Measurements from ENCODE around the gene CHN2. TPM values are rescaled to one million over a fixed set of nuclear protein-coding genes. Genes with fewer than 3 reads are reported as not detected.

Gene CHN2
- polyA plus RNA-seq, 1 donor from 2014 or later, result 136 TPM

- no peak for TF ChIP-seq CTCF (IDR thresholded peaks at IDR 0.05; ENCODE audit: poor library complexity, severe bottlenecking)
These were observed 305.4 kb downstream of the CHN2 start (continued) for GRCh38 chr7:29499932-29500331.

GRCh38 chr7:29500719-29501118 lies 306.1 kb downstream of the CHN2 start:
- Histone ChIP-seq H2AFZ (ENCODE audit: low read depth, low read length) (no peak overlapping the region), H3K27ac (ENCODE audit: low read length) (no peak overlapping the region), H3K4me2 (ENCODE audit: low read length) (no peak overlapping the region), H3K79me2 (replicated peaks; ENCODE audit: insufficient read depth, low read length) (no peaks in the 10 kb centered on the region), H3K9ac (ENCODE audit: low read length) (no peak overlapping the region), H3K9me3 (ENCODE audit: low read length) (no peaks in the 10 kb centered on the region), H3K36me3 (ENCODE audit: insufficient read depth, low read length) (peaks cover 18% of the 10 kb centered on the region), H3F3A (ENCODE audit: insufficient read depth, low read length, poor library complexity, severe bottlenecking) (no peaks in the 10 kb centered on the region), H3K4me3 (ENCODE audit: low read length) (no peak overlapping the region), H3K9me2 (ENCODE audit: insufficient read depth, low read length) (no peaks in the 10 kb centered on the region), H3K27me3 (ENCODE audit: insufficient read depth, low read depth, low read length) (no peaks in the 10 kb centered on the region), H4K20me1 (ENCODE audit: insufficient read depth) (no peaks in the 10 kb centered on the region)
- TF ChIP-seq SMC3 (conservative IDR thresholded peaks at IDR 0.05; ENCODE audit: poor library complexity) (no peak), TAF1 (IDR thresholded peaks at IDR 0.05; ENCODE audit: low read depth) (no peak), EP300 (conservative IDR thresholded peaks at IDR 0.05; ENCODE audit: poor library complexity, severe bottlenecking) (no peak), CTCF (IDR thresholded peaks at IDR 0.05; ENCODE audit: poor library complexity, severe bottlenecking) (no peak), EZH2 (IDR thresholded peaks at IDR 0.05; ENCODE audit: borderline replicate concordance, insufficient read depth, low read length, poor library complexity, severe bottlenecking) (no peak), RAD21 (conservative IDR thresholded peaks at IDR 0.05) (no peak), POLR2AphosphoS5 (IDR thresholded peaks at IDR 0.05) (no peak), REST (IDR thresholded peaks at IDR 0.05; ENCODE audit: borderline replicate concordance) (no peak), MXI1 (conservative IDR thresholded peaks at IDR 0.05; ENCODE audit: poor library complexity, severe bottlenecking) (no peak)

- Histone ChIP-seq H3K27me3 (ENCODE audit: insufficient read depth, low read depth, low read length) (no peaks in the 10 kb centered on the region), H3K9ac (ENCODE audit: low read length) (no peak overlapping the region), H3K4me2 (ENCODE audit: low read length) (no peak overlapping the region), H3K9me2 (ENCODE audit: insufficient read depth, low read length) (no peaks in the 10 kb centered on the region), H4K20me1 (ENCODE audit: insufficient read depth) (no peaks in the 10 kb centered on the region), H3K27ac (ENCODE audit: low read length) (no peak overlapping the region), H3K79me2 (replicated peaks; ENCODE audit: insufficient read depth, low read length) (no peaks in the 10 kb centered on the region), H3F3A (ENCODE audit: insufficient read depth, low read length, poor library complexity, severe bottlenecking) (no peaks in the 10 kb centered on the region), H3K4me3 (ENCODE audit: low read length) (no peak overlapping the region), H2AFZ (ENCODE audit: low read depth, low read length) (no peak overlapping the region), H3K9me3 (ENCODE audit: low read length) (no peaks in the 10 kb centered on the region), H3K36me3 (ENCODE audit: insufficient read depth, low read length) (peaks cover 21% of the 10 kb centered on the region)
- TF ChIP-seq CTCF (IDR thresholded peaks at IDR 0.05; ENCODE audit: poor library complexity, severe bottlenecking) (no peak), SMC3 (conservative IDR thresholded peaks at IDR 0.05; ENCODE audit: poor library complexity) (no peak), TAF1 (IDR thresholded peaks at IDR 0.05; ENCODE audit: low read depth) (no peak), POLR2AphosphoS5 (IDR thresholded peaks at IDR 0.05) (no peak), EZH2 (IDR thresholded peaks at IDR 0.05; ENCODE audit: borderline replicate concordance, insufficient read depth, low read length, poor library complexity, severe bottlenecking) (no peak), RAD21 (conservative IDR thresholded peaks at IDR 0.05) (no peak), EP300 (conservative IDR thresholded peaks at IDR 0.05; ENCODE audit: poor library complexity, severe bottlenecking) (no peak), REST (IDR thresholded peaks at IDR 0.05; ENCODE audit: borderline replicate concordance) (no peak), MXI1 (conservative IDR thresholded peaks at IDR 0.05; ENCODE audit: poor library complexity, severe bottlenecking) (no peak)
These were observed 307.6 kb downstream of the CHN2 start for GRCh38 chr7:29502133-29502532.
